Measurements from ENCODE around the gene NDUFB6.

DNA sequence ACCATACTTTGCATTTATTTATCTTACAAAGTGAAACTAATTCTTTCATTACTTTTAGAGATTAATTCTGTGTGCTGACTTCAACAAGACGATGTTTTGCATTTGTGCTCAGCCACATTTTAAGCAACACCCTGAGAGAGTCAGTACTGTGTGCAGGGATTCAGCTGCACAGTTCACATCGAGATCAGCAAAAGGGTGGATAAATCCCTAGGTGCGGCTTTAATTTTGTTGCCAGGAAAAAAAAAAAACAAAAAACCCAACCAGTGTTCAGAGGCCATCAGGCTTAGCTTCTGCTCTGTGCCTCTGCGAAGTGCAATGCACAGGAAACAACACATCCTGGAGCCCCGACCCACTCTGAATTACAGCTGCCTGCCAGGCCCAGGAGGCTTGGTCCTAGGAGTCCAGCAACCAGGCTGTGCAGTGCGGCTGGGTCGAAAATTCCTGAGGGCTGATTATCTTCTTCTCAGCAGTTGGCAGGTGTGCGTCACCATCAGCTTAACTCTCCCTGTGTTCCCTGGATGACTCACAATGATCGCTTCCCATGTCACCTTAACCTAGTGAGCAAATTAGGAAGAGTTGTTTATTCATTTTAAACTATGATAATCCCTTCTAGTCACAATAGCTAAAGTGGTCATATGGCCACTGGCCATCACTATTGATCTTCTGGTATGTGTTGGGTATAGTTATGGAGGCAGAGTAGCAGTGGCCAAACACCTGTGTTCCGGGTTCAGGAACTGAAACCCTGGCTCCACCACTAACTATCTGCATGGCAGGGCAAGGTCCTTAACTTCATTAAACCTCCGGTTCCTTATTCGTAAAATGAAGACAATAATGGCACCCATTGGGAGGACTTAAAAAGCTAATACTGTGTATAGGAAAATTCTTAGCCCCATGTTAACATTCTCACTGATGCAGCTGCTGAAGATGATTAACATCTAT, 31.2 kb upstream of the NDUFB6 start:
- TF ChIP-seq CTCF (conservative IDR thresholded peaks at IDR 0.05) = no peak
- TF ChIP-seq ZFX (IDR thresholded peaks at IDR 0.05) = no peak

All from C4-2B (cell line).